ENCODE data around the gene XPA.
"Not testable (repeated sequence)": the region's sequence is repeated elsewhere in the genome, so short reads cannot be mapped to it uniquely, and the experiment has no call there.

The XPA gene

DNA sequence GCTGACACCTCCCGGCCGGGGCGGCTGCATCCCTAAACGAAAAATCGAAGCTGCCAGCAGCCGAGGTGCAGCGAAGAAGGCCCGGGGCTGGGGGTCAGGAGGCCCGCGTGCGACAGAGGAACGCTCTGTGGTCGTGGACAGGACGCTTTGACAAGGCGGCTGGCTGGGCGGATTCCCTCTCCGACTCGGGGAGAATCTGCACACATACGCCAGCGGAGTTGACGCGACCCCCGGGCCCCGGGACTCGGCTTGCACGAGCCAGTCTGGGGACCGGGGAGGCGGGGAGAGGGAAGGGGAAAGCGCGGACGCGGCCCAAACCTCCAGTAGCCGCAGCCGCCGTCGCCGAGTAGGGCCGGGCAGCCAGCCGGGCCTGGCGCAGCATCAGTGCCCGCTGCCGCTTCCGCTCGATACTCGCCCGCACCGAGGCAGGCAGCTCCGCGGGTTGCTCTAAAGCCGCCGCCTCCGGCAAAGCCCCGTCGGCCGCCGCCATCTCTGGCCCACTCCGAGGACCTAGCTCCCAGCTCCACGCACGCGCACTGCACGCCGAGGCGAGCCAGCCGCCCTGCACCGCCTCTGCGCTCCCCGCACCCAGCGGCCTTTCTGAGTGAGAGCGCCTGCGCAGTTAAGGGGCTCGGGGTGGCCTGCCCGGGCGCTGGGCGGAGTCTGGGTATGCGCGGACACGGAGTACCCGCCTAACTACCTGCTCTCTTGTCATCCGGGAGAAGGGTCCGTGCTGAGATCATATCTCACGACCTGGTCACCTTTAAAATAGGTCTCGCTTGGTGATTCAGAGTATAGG is at the start of gene XPA:
Gene XPA, minus strand, starts transcription at position 538 of the 799 bp plus-strand sequence. Its CDS starts 48 bp downstream, at position 490.
- DNase-seq (ENCODE audit: low read depth in 1 of 2, low spot score in 1 of 2), result peak; percentile 93 to 96

DNA sequence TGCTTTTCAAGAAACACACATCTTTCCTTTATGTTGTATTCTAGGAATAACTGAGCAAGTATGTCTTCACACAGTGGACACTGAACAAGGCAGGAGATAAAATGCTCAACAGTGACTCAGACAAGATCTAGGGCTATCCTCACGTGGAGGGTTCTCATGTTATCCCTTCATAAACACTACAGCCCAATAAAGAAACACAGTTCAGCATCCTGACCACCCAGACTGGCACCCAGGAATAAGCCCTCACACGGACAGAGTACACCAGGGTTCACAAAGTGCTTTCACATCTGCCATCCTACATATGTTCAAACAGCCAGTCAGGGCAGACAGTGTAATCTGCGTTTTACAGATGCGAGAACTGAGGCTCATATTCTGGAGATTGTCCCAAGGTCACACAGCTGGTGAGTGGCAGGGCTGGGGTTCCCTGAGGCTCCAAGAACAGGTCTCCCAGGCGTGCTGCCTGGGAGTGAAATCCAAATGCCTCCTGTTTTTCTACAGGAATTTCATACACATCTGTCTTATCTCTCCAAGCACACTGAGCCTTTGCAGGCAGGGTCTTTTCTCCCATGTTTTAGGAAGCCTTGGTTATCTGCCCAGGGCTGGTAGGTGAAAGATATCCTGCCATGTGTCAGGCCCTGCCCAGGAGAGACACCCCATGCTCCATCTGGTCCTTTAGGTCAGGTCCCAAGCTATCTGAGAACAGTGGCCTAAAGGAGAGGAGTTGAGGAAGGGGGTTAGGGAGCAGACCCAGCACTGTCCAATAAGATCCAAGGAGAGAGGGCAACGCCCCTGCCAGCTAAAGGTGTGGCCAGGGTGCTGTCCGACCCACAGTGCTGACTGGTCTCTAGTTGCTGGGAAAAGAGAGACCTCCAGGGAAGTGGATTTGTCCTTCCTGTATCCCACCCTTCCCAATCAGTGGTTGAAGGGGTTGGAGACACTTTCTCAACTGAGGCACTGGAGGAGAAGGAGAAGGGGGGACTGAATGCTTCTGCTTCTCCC is 47.9 kb upstream of the XPA start:
- DNase-seq (ENCODE audit: low read depth in 1 of 2, low spot score in 1 of 2), result no peak

DNA sequence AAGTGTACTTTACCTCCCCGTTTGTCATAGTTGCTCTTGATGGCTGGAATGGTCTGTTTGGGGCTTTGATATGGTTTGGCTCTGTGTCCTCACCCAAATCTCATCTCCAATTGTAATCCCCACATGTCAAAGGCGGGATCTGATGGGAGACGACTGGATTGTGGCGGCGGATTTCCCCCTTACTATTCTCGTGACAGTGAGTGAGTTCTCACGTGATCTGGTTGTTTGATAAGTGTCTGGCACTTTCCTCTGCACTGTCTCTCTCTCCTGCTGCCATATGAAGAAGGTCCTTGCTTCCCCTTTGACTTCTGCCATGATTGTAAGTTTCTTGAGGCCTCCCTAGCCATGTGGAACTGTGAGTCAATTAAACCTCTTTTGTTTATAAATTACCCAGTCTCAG is 46.9 kb upstream of the XPA start:
- DNase-seq (ENCODE audit: low read depth in 1 of 2, low spot score in 1 of 2), result not testable (repeated sequence)

DNA sequence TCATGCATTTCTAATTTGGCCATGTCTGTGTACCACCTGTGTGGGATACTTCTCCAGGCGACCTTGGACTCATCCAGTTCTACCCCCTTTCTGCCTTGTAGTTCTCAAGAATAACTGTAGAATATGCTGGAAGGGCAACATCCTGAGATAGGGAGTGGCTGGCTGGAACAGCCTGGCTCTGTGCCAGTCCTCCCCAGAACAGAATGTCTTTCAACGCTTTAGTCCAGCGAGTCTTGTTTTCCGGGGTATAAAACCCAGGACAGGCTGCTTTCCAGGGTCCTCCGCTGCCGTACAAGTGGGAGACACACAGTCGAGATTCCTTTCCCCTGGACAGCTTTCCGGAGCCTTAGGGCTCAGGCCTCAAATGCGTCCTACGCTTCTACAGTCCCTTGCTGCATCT is 45.4 kb upstream of the XPA start:
- DNase-seq (ENCODE audit: low read depth in 1 of 2, low spot score in 1 of 2), result no peak

DNA sequence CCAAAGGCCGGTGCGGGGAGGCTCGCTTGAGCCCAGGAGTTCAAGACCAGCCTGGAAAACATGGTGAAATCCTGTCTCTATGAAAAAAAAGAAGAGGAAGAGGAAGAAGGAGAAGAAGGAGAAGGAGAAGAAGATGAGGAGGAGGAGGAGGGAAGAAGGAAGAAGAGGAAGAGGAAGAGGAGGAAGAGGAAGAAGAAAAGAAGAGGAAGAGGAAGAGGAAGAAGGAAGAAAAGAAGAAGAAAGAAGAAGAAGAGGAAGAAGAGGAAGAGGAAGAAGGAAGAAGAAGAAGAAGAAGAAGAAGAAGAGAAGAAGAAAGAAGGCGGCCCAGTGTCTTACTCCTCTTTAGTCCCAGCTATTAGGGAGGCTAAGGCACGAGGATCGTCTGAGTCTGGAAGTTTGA is 44.8 kb upstream of the XPA start:
- DNase-seq (ENCODE audit: low read depth in 1 of 2, low spot score in 1 of 2), result no peak

DNA sequence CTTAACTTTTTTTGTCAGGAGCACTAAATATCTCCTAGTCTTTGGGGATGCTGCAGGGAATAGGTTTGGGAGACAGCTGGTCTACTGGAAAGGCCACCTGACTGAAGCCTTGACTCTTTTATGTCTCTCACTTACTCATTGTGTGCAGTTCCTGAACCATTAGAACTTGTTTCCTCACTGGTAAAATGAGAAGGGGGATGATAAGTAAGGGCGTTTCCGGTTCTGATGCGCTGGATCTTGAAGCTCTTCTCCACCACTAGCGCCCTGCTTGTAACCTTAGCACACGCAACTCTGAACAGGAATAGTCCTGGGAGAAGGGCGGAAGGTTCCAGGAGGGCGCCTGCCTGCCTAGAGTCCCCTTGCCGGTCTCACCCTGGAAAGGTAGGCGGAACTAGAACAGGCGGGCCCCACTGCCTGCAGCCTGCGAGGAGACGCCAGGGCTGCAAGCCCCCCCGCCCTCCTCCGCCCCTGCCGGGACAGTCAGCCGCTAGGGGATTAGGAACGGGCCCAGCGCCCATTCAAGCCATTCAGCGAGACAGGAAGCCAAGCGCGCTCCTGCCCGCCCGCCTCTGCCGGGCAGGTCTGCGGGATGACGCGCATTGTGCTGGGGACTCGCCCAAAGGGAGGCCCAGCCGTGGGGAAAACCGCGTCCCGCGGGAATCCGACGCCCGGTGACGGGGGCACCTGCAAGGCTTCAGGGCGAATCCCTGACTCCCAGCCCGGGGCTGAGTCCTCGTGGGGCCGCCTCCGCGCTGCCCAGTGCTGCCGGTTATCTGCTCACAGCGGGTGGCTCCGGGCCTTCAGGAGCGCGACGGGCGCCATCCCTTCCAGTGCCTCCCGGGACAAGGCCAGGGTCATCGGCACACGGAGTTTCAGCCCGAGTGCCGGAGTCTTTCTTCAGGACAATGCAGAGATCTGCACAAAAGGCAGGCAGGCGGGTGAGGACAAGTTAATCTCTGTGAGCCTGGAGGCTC is 44.0 kb upstream of the XPA start:
- no peak for DNase-seq (ENCODE audit: low read depth in 1 of 2, low spot score in 1 of 2)

DNA sequence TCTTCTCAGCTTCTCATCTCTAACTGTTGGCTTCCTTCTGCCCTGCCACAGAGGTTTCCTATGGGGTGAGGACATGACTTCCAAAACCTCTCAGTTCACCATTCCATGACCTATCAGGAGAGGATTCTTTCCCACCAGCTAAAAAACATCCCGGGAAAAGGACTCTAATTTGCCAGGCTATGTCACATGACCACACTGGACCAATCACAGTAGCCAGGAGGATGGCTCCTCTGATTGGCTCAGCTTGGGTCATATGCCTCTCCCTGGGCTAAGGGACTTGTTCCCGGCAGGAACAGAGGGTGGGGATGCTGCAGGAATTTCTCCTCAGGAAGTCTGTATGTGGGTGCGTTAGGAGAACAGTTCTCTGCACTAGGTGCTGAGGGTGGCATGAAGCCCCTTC is 40.3 kb upstream of the XPA start:
- DNase-seq (ENCODE audit: low read depth in 1 of 2, low spot score in 1 of 2), result no peak

DNA sequence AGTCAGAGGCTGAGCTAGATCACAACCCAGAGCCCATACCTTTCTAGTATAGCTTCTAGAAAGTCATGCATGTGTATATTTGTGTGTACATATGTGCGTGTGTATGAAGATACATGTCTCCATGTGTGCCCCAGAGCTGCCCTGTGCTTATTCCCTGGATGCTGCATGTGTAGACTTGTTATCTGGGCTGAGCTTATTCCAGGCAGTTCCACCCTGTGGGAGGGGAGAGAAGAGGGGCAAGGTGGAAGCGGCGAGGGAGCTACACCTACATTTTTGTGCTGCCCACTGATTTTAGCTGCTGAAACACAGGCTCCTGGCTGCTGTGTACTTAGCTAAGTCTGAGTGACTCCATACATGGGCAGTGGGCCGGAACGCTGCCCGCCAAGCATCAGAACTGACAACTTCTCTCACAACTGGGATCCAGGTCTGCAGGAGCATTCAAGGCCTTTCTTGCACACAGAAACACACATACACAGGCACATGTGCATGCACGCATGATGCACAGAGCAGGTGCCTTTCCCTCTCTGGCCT is 38.0 kb upstream of the XPA start:
- no peak for DNase-seq (ENCODE audit: low read depth in 1 of 2, low spot score in 1 of 2)

DNA sequence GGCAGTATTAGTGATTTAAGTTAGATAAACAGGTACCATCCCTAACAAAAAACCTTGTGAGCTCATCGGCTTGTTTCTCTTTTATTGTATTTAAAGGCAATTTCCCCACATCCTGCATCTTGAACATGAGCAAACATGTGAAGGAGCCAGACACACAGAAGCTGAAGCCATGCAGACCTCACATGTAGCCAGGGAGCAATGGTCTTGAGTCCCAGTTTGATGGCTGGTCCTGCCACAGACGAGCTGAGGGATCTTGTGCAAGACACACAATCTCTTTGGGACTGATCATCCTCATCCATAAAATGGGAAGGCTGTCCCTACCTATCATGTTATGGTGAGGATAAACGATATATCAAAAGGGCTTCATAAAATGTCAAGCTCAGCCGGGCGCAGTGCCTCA is 29.6 kb upstream of the XPA start:
- no peak for DNase-seq (ENCODE audit: low read depth in 1 of 2, low spot score in 1 of 2)

DNA sequence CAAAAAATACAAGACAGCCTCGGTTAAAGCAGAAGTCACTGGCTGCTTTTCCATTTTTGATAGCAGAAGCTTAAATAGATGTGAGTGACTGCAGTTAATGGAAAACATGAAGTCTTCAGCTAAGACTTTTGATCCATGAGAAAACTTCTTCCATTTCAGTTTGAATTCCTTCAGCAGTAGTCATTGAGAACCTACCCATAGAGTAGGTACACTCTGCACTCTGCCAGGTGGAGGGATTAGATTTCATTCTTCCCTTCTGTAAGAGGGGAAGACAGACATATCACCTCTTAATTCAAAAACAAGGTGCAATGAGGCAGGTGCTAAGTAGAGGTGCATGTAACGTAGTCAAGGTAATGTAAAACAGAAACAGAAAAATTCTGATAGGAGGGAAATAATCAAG is 26.7 kb upstream of the XPA start:
- DNase-seq (ENCODE audit: low read depth in 1 of 2, low spot score in 1 of 2), result no peak

DNA sequence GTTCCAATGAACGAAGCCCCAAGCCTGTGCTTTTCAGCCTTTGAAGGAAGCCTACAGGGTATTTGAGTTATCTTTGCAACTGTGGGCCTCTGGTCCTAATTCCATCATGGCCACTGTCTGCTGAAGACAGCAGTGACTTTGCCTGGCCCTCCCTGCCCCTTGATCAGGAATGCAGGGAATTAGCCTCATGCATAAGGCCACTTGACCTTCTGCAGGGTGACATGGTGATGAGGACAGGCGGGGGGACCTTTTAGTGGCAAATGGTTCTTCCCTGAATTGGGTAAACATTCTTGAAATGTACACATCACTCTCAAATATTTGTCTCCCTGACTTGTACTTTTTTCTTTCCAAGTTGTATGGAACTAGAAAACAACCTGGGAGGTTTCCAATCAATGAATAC is 25.2 kb upstream of the XPA start:
- DNase-seq (ENCODE audit: low read depth in 1 of 2, low spot score in 1 of 2), result no peak

DNA sequence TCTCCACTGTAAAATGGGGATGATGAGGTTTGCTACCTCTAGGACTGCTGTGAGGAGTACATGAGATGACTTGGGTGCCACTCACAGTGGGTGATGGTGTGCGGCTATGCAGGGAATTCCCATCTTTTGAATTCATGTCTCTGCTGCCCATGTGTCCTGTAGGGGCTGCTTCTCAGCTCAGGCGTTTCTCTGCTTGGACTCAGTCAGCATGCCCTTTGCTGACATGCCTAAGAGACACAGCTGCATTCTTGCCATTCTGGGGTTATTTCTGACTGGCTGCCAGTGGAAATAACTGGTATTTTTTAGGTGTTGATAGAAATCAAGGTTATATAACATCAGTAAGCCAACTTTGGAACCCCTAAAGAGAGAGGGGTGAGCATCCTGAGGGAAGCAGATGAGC is 24.3 kb upstream of the XPA start:
- DNase-seq (ENCODE audit: low read depth in 1 of 2, low spot score in 1 of 2), result no peak

DNA sequence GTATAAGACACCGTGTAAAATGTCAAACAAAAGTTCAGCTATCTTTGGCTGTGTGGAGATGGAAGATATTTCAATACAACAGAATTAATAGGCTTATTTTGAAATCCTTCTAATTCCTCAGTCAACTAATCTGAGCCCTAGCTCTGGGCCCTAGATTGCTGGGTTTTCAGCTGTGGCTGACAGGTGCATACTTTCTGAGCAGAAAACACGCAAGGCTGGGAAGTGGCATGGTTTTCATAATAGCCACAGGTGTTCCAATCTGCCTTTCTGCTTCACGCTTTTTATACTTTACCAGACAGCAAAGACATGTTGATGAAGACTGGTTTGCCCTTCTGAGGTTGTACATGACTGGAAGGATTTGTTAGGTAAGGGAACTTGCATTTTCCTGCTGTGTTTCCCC is 20.7 kb upstream of the XPA start:
- no peak for DNase-seq (ENCODE audit: low read depth in 1 of 2, low spot score in 1 of 2)

DNA sequence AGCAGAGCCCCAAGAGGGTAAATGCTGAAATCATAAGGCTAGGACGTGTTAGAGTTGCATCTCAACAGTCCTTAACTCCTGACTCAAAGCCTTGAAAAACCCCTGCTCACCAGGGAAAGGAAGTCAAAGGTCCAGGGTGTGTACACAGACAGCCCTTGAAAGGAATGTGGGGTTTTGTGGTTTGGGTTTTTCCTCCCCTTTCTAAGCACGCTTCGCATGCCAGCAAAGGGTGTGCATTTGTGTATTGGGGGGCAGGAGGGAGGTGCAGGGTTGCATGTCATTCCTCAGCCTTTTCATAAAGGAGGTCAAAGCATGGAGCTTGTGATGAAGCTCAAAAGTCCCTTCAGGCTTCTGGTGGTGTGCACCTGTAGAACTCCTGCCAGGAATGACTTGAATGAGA is 17.3 kb upstream of the XPA start:
- no peak for DNase-seq (ENCODE audit: low read depth in 1 of 2, low spot score in 1 of 2)

DNA sequence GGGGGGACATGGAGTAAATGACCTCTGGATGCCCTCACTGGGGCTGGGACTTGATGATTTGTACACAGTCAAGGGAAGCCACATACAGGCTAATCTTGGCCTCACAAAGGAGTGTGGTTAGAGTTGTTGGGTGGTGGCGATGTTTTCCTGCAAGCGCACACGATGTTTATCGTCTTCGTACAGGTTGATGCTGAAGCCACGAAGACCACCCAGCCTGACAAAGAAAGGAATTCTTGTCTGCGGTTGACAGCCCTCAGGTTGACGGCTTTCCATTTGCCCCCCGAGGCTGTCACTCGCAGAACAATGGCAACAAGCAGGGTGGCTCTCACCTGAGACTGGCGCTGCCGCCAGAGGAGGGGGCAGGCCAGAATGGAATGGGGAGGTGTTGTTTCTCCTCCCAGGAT is 14.1 kb upstream of the XPA start:
- no peak for DNase-seq (ENCODE audit: low read depth in 1 of 2, low spot score in 1 of 2)

DNA sequence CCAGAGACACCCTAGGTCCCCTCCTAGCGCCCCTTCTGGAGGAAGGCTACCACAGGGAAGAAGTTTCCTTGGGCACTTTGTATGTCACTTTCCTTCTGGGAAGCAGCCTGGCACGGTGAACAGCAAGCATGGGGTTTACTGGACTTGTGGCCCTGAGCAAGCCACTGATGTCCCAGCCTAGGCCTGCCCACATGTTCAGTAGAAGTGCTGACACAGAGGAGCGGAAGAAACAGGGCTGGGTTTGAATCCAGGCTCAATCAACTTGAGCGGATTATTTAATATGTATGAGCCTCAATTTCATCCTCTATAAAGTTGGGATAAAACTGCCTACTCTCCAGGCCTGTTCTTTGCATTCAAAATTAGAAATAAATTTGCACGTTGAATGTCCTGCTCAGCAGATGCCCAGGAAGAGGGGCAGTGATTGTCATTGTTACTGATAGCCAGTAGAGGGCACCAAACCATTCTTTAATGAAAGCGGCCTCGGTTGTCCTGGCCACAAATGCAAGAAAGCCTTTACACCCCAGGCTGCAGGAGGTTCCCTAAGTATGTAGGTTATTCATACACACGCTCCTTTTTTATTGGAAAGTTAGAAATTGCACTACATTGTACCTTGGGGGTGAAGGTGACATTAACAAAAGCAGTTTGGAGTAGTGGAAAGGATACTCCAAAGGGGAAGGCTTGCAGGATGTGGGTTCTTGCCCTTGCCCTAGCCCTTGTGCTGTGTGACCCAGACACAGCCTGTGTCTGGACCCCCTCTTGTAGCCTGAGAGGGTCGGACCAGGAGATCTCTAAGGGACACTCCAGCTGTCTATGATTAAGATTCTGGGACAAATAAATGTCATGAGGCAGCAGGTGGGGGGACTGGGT is 13.4 kb upstream of the XPA start:
- DNase-seq (ENCODE audit: low read depth in 1 of 2, low spot score in 1 of 2), result peak in 1 of 2 donors; percentile 19

DNA sequence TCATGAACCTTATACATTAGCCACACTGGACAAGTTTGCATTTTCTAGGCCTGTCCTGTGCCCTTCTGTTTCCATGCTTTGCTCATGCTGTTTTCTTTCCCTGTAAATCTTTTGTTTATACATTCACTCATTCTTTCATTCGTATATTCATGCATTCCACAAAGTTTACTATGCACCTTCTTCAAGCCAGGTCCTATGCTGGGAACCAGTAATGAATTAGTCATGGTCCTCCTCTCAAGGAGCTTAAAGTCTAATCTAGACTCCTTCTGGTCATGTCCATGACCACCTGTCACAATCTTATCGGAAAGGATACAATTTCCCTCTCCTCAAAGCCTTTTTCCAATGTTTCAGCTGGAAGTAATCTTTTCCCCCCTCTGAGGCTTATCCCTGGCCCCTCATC is 9.1 kb upstream of the XPA start:
- no peak for DNase-seq (ENCODE audit: low read depth in 1 of 2, low spot score in 1 of 2)

DNA sequence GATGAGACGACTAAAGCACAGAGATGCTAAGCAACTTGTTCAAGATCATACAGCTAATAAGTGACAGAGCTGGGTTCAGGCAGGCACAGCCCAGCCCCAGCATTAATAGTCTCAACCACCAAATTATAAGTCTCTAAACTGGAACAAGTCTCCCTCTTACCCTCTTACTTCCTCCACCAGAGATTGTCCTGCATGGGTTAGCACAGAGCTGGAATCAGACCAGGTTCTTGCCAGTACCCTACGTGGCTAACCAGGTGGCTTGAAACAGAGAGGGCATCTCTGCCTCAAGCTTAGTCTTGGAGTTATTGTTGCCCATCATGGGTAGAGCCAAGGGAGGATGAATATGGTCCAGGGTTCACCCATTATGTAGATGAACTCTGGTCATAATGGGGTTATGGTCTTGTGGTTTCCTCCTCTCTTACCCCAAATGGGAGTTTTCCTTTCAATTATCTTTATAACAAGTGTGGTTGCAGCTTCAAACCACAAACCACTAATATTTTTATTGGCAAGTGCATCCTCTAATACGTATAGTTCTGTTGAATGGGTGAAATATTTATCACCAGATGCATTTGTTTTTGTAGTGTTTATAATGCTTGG is 8.3 kb upstream of the XPA start:
- no peak for DNase-seq (ENCODE audit: low read depth in 1 of 2, low spot score in 1 of 2)

DNA sequence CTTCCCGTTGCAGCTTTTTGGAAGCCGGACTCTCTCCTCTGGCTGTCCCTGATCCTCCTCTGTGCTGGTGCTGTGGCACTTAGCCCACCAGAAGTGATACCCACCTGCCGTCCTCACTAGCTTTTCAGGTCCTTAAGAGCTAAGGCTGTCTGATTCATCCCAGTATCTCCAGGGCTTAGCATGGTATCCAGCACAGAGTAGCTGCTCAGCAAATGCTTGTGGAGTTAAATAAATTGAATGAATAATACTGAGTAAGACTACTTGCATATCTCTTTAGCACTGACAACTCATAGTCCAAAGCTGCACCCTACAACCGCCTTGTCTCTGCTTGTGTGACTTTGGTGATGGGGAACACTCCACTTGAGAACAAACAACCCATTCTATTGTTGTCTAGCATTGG is 7.7 kb upstream of the XPA start:
- DNase-seq (ENCODE audit: low read depth in 1 of 2, low spot score in 1 of 2), result no peak

DNA sequence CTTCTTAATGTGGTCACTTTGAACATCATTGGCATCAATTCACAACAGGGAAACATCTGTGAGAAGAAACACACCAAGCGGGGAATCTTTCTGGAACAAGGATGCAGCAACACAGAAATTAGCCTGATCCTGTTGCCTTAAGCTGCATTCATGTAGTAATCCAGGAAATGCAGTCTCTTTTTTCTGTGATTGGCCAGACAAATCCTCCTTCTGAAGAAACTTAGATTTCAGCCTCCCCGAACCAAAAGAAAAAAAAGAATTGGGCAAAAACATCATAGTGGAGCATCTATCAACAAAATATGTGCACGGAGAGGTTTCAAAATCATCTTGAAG is 7.2 kb upstream of the XPA start:
- DNase-seq (ENCODE audit: low read depth in 1 of 2, low spot score in 1 of 2), result no peak

All from activated T-helper 1 cell treated with anti-CD3 and anti-CD28 coated beads, Interleukin-2, amount 50 U/mL, for 16 hours (primary cell).